Activated CD8-positive, alpha-beta memory T cell treated with anti-CD3 and anti-CD28 coated beads, Interleukin-2, amount 10 ng/mL, durations not matched to agents 7 days and 5 days (primary cell): Measurements from ENCODE around the gene IL10. TPM values are rescaled to one million over a fixed set of nuclear protein-coding genes. Genes with fewer than 3 reads are reported as not detected.
A peak's percentile ranks its signal among the peaks of the same experiment; 100 is the strongest.
"Not testable (repeated sequence)": the region's sequence is repeated elsewhere in the genome, so short reads cannot be mapped to it uniquely, and the experiment has no call there.

ENCODE experiments used
- ATAC-seq: fragments of 150-1000 bp; cut with Tn5 transposase; one replicate; pipeline ENCODE4 v1.10.0; 2021; ENCODE audit warnings: moderate library complexity
- CTCF ChIA-PET: fragments of 350-600 bp; sonication (Branson Sonifier 250); formaldehyde crosslinking; loops from one replicate; lab custom pipeline; 2021; ENCODE audit warnings: antibody characterized with exemption; lab: Charles Lee
- DNase-seq: peaks from one replicate; pipeline ENCODE4 v3.0.0-alpha.2; 2020
- H3K27ac Mint-ChIP-seq: one replicate; pipeline ENCODE4 v1.8.0; 2021; ENCODE audit warnings: mild to moderate bottlenecking, mixed read lengths
- H3K27me3 Mint-ChIP-seq: one replicate; pipeline ENCODE4 v1.8.0; 2021; ENCODE audit warnings: mixed read lengths
- H3K36me3 Mint-ChIP-seq: one replicate; pipeline ENCODE4 v1.8.0; 2021; ENCODE audit warnings: mild to moderate bottlenecking, mixed read lengths
- H3K4me1 Mint-ChIP-seq: one replicate; pipeline ENCODE4 v1.8.0; 2021; ENCODE audit warnings: mixed read lengths
- H3K4me3 Mint-ChIP-seq: one replicate; pipeline ENCODE4 v1.8.0; 2021; ENCODE audit warnings: mild to moderate bottlenecking, moderate library complexity, mixed read lengths
- H3K9me3 Mint-ChIP-seq: one replicate; pipeline ENCODE4 v1.8.0; 2022; ENCODE audit warnings: low read depth, mixed read lengths
- total RNA-seq, 2 experiments: library from RNA; stranded (reverse); gene quantifications; one replicate each; pipeline ENCODE4 v1.2.3, GENCODE V29; 2021

Gene IL10
- total RNA-seq, 2 experiments from 2014 or later: not detected

GRCh38 chr1:206770531-206771337 lies 1.6 kb downstream of the IL10 start, which contains the start of gene IL19:
Gene IL19, plus strand, starts transcription at chr1:206770773. Its CDS starts 65,890 bp downstream, at chr1:206836663.
- H3K27ac Mint-ChIP-seq: peak within 1 kb of the TSS; percentile 76
- no peaks in the 10 kb centered on the region for H3K36me3 Mint-ChIP-seq
- CTCF ChIA-PET: interaction anchor here (1.1 to 9.5 kb wide), 8 partner anchors 10 to 36 kb away, joined by 3 to 92 read pairs (median 13); no protein-coding TSS in a partner anchor
- H3K4me3 Mint-ChIP-seq: peak within 1 kb of the TSS; percentile 47
- H3K9me3 Mint-ChIP-seq: no peaks in the 10 kb centered on the region
- no peak for ATAC-seq
- peaks cover 81% of the 10 kb centered on the region for H3K4me1 Mint-ChIP-seq
- H3K27me3 Mint-ChIP-seq: peaks cover 49% of the 10 kb centered on the region
- DNase-seq: no peak

GRCh38 chr1:206769304-206769731 lies 3.0 kb downstream of the IL10 start:
- Mint-ChIP-seq H3K4me1 (peaks cover 78% of the 10 kb centered on the region), H3K27me3 (peaks cover 40% of the 10 kb centered on the region), H3K4me3 (peak overlapping the region; percentile 47), H3K36me3 (peaks cover 2% of the 10 kb centered on the region), H3K27ac (peak overlapping the region; percentile 76), H3K9me3 (no peaks in the 10 kb centered on the region)
- ATAC-seq (peak; percentile 87), DNase-seq (peak; percentile 94)
- CTCF ChIA-PET: interaction anchor here (0.9 to 9.5 kb wide), 15 partner anchors 8 to 153 kb away, joined by 3 to 92 read pairs (median 9); partner anchors contain the start of gene FCMR

GRCh38 chr1:206768472-206769303 lies 3.6 kb downstream of the IL10 start:
- CTCF ChIA-PET: interaction anchor here (0.7 to 9.5 kb wide), 17 partner anchors 8 to 154 kb away, joined by 3 to 92 read pairs (median 9); partner anchors contain the start of gene FCMR
- H3K4me3 Mint-ChIP-seq: peak overlapping the region; percentile 47
- ATAC-seq (no peak), DNase-seq (no peak)
- H3K4me1 Mint-ChIP-seq: peaks cover 77% of the 10 kb centered on the region
- H3K36me3 Mint-ChIP-seq: peaks cover 5% of the 10 kb centered on the region
- H3K27me3 Mint-ChIP-seq: peaks cover 41% of the 10 kb centered on the region
- no peaks in the 10 kb centered on the region for H3K9me3 Mint-ChIP-seq
- peak overlapping the region; percentile 76 for H3K27ac Mint-ChIP-seq

- ATAC-seq: peak; percentile 68
- peaks cover 64% of the 10 kb centered on the region for H3K4me1 Mint-ChIP-seq
- H3K4me3 Mint-ChIP-seq: peak overlapping the region; percentile 13
- peaks cover 9% of the 10 kb centered on the region for H3K36me3 Mint-ChIP-seq
- DNase-seq: peak; percentile 91
- peaks cover 34% of the 10 kb centered on the region for H3K27me3 Mint-ChIP-seq
- H3K9me3 Mint-ChIP-seq: no peaks in the 10 kb centered on the region
- CTCF ChIA-PET: interaction anchor here (0.7 to 9.5 kb wide), 16 partner anchors 17 to 157 kb away, joined by 3 to 92 read pairs (median 8); partner anchors contain the start of genes EIF2D and FCMR
- H3K27ac Mint-ChIP-seq: peak overlapping the region; percentile 80
Measured at GRCh38 chr1:206766251-206766856, 5.9 kb downstream of the IL10 start.

GRCh38 chr1:206765771-206766170 lies 6.5 kb downstream of the IL10 start:
- H3K9me3 Mint-ChIP-seq, ATAC-seq, DNase-seq, H3K36me3 Mint-ChIP-seq, H3K4me3 Mint-ChIP-seq: not testable (repeated sequence)
- peaks cover 64% of the 10 kb centered on the region for H3K4me1 Mint-ChIP-seq
- peak overlapping the region; percentile 4 for H3K27ac Mint-ChIP-seq
- H3K27me3 Mint-ChIP-seq: peaks cover 35% of the 10 kb centered on the region
- CTCF ChIA-PET: interaction anchor here (1.0 to 9.5 kb wide), 15 partner anchors 16 to 157 kb away, joined by 3 to 92 read pairs (median 6); partner anchors contain the start of genes EIF2D and FCMR

- H3K4me3 Mint-ChIP-seq, DNase-seq, H3K36me3 Mint-ChIP-seq, H3K9me3 Mint-ChIP-seq, H3K27ac Mint-ChIP-seq, ATAC-seq: not testable (repeated sequence)
- CTCF ChIA-PET: interaction anchor here (2.4 to 4.6 kb wide), 2 partner anchors 18 to 27 kb away, joined by 7 to 27 read pairs; no protein-coding TSS in a partner anchor
- Mint-ChIP-seq H3K4me1 (peaks cover 41% of the 10 kb centered on the region), H3K27me3 (peaks cover 34% of the 10 kb centered on the region)
Measured at GRCh38 chr1:206762741-206763364, 9.4 kb downstream of the IL10 start.

- DNase-seq (no peak), ATAC-seq (no peak)
- H3K27me3 Mint-ChIP-seq: peaks cover 34% of the 10 kb centered on the region
- no peaks in the 10 kb centered on the region for H3K9me3 Mint-ChIP-seq
- H3K4me3 Mint-ChIP-seq: no peak overlapping the region
- CTCF ChIA-PET: interaction anchor here (0.6 to 4.6 kb wide), 11 partner anchors 8 to 172 kb away, joined by 3 to 27 read pairs (median 4); partner anchors contain the start of gene IL19
- H3K36me3 Mint-ChIP-seq: peaks cover 12% of the 10 kb centered on the region
- H3K27ac Mint-ChIP-seq: no peak overlapping the region
- H3K4me1 Mint-ChIP-seq: peaks cover 33% of the 10 kb centered on the region
Measured at GRCh38 chr1:206761159-206761768, 11.0 kb downstream of the IL10 start.

- DNase-seq (no peak), ATAC-seq (no peak)
- CTCF ChIA-PET: interaction anchor here (0.9 to 4.6 kb wide), 10 partner anchors 9 to 171 kb away, joined by 3 to 27 read pairs (median 4); partner anchors contain the start of gene IL19
- Mint-ChIP-seq H3K36me3 (peaks cover 14% of the 10 kb centered on the region), H3K4me1 (peaks cover 30% of the 10 kb centered on the region), H3K9me3 (no peaks in the 10 kb centered on the region), H3K27ac (no peak overlapping the region), H3K4me3 (no peak overlapping the region), H3K27me3 (peaks cover 34% of the 10 kb centered on the region)
Measured at GRCh38 chr1:206760590-206760989, 11.7 kb downstream of the IL10 start.

- Mint-ChIP-seq H3K4me1 (peaks cover 27% of the 10 kb centered on the region), H3K27me3 (peaks cover 27% of the 10 kb centered on the region), H3K4me3 (no peak overlapping the region), H3K9me3 (no peaks in the 10 kb centered on the region), H3K36me3 (peaks cover 19% of the 10 kb centered on the region), H3K27ac (no peak overlapping the region)
- peak; percentile 87 for ATAC-seq
- DNase-seq: no peak
- CTCF ChIA-PET: interaction anchor here (0.9 to 4.7 kb wide), 8 partner anchors 11 to 56 kb away, joined by 3 to 19 read pairs (median 4); no protein-coding TSS in a partner anchor
Measured at GRCh38 chr1:206757524-206758266, 14.6 kb downstream of the IL10 start.

GRCh38 chr1:206754011-206754410 lies 18.3 kb downstream of the IL10 start:
- H3K36me3 Mint-ChIP-seq: peaks cover 17% of the 10 kb centered on the region
- CTCF ChIA-PET: no interaction called here
- ATAC-seq: no peak
- peaks cover 31% of the 10 kb centered on the region for H3K27me3 Mint-ChIP-seq
- no peak overlapping the region for H3K27ac Mint-ChIP-seq
- H3K4me1 Mint-ChIP-seq: peaks cover 16% of the 10 kb centered on the region
- no peak for DNase-seq
- H3K4me3 Mint-ChIP-seq: no peak overlapping the region
- no peaks in the 10 kb centered on the region for H3K9me3 Mint-ChIP-seq

- H3K36me3 Mint-ChIP-seq: peaks cover 17% of the 10 kb centered on the region
- H3K4me3 Mint-ChIP-seq: no peak overlapping the region
- CTCF ChIA-PET: interaction anchor here (0.9 to 1.3 kb wide), 4 partner anchors 9 to 159 kb away, joined by 3 to 4 read pairs (median 4); no protein-coding TSS in a partner anchor
- ATAC-seq (no peak), DNase-seq (no peak)
- H3K9me3 Mint-ChIP-seq: no peaks in the 10 kb centered on the region
- H3K27ac Mint-ChIP-seq: no peak overlapping the region
- peaks cover 39% of the 10 kb centered on the region for H3K27me3 Mint-ChIP-seq
- peaks cover 20% of the 10 kb centered on the region for H3K4me1 Mint-ChIP-seq
Measured at GRCh38 chr1:206753141-206753540, 19.2 kb downstream of the IL10 start.
